ENCODE results near the gene CORIN.
"Not testable (repeated sequence)": the region's sequence is repeated elsewhere in the genome, so short reads cannot be mapped to it uniquely, and the experiment has no call there.

CORIN gene

GRCh38 chr4:47718696-47719095, 119.2 kb downstream of the CORIN start:
- DNase-seq = no peak

DNA sequence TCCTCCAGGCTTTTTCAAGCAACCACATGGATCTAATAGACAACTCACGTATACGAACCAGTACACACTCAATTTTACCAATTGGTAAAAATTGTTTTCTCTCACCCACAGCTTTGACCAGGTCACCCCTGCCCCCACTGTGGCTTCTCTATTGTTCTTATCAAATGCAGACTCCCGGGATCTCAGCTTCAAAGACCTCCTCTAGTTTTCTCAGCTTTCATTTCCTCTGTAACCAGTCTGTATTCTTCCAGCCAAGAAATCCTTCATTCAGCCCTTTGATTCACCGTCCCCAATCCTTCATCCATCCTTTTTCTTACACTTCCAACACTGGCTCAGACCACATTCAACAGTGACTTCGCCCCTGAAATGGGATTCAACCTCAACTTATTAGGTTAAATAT, 120.7 kb downstream of the CORIN start:
- DNase-seq = no peak

- no peak for DNase-seq
These were observed 122.0 kb downstream of the CORIN start for GRCh38 chr4:47715716-47716416.

- no peak for DNase-seq
These were observed 123.6 kb downstream of the CORIN start for GRCh38 chr4:47714269-47714668.

DNA sequence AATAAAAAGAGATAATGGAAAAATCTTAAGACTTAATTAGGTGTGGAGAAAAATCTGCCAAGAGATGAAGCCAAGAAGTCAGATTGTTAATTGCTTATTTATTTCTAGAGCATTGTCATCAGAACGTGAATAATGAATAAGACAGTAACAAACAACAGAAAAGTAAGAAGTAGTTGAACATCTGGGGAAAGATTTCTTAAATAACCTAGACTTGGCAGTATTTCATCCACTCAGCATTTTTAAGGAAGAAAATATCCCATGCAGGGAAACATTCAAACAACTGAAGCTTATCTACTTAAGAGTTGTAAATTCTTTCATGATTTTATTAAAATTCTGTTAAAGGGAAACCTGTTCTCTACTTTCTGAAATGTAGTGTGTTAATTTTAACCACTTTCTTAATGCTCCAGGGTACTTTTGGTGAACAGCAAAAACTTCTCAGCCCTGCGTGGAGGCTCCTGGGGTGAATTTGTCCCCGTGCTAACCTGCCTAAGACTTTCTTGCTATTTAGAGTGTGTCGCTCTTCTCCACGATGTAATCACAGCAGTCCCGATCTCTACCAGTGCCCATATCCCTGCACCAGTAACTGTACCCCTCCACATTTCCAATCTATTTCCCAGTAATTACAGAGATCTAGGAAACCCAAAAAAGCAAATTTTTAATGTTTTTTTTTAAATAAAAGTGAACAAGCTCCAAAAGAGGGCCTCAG, 124.6 kb downstream of the CORIN start:
- no peak for DNase-seq

DNA sequence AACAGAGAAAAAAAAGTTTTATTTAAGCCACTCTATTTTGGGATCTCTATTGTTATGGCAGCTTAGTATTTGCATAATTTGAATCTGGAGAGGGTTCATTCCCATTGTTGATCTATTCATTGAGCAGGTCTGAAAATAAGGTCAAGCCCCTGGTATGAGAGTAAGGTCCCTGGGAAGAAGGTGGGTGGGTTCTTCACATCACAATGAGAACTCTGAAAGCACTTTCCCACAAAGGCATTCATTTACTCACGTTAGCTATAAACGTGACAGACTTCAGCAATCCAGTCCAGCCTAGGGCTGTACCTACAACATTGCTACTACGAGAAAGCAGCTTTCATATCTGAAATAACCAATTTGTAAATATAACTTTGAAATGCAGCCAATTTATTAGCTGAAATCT, 126.2 kb downstream of the CORIN start:
- DNase-seq = no peak

GRCh38 chr4:47711183-47711582, 126.7 kb downstream of the CORIN start:
- DNase-seq = no peak

GRCh38 chr4:47706352-47706751, 131.5 kb downstream of the CORIN start:
- DNase-seq = not testable (repeated sequence)

DNA sequence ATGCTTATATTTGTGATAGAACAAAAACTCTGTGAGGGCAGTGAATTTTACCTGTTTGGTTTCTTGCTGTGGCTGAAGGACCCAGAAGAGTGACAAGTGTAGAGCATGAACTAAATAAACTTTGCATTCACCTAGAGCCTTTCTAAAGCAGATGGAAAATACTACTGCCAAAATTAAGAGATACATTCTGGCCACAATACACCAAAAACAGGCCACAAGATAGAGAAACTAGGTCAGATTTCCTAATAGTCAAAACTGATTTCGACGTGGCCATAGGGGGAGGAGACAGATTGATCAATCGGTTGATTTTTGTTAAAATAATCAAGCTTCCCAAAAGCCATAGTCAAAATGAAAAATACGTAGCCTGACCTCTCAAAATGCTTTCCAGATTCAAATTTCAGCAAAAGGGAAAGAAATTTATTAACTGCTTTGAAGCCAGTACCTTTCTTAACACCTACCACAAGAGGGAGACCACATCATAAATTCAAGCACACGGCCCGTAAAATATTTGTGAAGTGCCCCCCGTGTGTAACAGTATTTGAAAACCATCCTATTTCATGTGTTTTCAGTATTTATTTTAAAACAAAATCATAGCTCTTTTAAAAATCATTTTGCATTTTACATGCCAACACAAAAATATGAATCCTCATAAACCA, 132.4 kb downstream of the CORIN start:
- no peak for DNase-seq

DNA sequence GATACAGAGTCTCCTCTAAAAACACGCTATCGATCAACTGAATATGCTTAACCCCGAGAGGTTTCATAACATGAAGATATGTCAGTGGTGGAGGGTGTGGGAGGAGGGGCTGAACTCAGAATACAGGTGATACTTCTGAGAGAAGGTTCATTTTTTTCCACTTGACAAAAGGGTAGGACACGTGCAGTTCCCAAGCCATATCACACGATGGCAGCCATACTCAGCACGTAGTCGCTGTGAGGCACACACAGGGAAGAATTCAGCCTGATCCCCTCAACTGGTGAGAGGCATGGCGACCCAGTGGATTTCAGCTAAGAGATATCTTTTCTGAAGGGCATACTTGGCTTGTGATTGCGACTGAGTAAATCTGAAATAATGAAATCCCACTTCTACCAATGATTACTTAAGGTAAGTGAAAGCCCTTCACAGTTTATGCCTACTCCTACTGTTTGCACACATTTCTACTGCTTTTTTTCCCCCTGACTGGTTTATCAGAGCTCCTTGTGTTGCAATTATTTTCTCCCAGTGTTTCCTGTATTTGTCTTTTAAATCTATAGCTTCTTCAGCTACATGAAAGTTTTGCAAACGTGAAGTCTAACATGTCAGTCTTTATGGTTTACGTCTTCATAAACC, 133.1 kb downstream of the CORIN start:
- DNase-seq = peak; percentile 28

- DNase-seq = no peak
These were observed 133.9 kb downstream of the CORIN start for GRCh38 chr4:47703956-47704355.

DNA sequence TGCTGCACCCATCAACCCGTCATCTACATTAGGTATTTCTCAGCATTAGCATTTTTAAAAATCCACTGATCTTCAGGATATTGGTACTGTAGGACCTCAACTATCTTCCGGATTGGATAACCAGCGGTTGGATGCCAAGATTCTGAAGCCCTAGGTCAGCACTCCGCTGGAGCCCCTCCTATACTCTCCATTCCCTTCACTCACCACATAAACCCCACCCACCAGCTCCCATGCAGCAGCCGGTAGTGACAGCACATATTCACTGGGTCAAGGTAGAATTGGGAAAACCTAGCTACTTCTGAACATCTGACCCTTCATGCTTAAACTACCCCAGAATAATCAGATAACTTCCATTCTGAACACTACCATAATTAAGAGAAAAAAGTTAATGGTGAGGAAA, 134.9 kb downstream of the CORIN start:
- no peak for DNase-seq

- no peak for DNase-seq
These were observed 136.6 kb downstream of the CORIN start for GRCh38 chr4:47701286-47701685.

DNA sequence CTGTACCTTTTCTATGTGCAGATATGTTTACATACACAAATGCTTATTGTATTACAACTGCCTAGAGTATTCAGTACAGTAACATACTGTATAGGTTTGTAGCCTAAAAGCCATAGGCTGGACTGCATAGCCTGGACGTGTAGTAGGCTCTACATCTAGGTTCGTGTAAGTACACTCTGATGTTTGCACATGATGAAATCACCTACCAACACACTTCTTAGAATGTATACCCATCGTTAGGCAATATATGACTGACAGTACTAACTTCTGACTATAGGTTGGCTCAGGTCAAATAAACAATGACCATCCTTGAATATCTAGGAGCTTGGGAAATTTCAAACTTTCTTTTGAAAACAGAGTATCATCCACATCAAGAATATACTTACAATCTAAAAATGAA, 139.0 kb downstream of the CORIN start:
- DNase-seq = no peak

- no peak for DNase-seq
These were observed 141.0 kb downstream of the CORIN start for GRCh38 chr4:47696823-47697222.

- no peak for DNase-seq
These were observed 142.6 kb downstream of the CORIN start for GRCh38 chr4:47695260-47695659.

DNA sequence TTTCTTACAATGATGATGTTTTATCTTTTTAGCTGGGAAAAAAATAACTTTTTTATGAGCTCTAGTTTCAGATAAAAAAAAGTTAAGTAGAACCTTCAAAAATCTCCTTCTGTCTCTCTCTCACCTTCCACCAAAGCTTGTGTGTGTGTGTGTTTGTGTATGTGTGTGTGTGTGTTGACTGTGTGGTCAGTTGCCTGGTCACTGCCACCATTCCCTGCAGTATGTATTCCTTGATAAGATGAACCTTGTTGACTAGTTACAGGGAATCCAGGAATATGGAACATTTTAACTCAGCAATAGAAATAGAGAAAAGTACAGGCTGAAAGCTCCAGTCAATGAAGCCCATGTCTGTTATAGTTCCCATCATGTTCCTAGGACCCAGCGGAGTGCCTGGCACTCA, 143.5 kb downstream of the CORIN start:
- DNase-seq = no peak

- no peak for DNase-seq
These were observed 145.2 kb downstream of the CORIN start for GRCh38 chr4:47692691-47693090.

- not testable (repeated sequence) for DNase-seq
These were observed 146.0 kb downstream of the CORIN start for GRCh38 chr4:47691757-47692383.

DNA sequence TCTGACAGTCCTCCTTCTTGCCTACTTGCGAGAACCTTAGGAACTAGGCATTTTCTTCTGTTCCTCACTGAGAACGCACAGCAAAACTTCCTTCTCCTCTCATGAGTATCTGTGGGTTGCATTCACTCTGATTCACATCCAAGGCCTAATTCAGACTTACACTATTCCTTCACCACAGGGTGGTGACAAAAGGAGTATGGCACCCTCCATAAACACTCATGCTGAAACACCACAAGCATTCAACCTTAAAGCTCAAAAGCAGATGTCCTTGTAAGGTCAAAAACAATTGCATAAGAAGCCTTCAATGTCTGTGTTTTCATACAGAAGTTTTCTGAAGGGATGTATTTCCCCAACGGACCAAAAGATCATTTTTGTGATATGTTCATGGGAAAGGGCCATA, 147.3 kb downstream of the CORIN start:
- no peak for DNase-seq

DNA sequence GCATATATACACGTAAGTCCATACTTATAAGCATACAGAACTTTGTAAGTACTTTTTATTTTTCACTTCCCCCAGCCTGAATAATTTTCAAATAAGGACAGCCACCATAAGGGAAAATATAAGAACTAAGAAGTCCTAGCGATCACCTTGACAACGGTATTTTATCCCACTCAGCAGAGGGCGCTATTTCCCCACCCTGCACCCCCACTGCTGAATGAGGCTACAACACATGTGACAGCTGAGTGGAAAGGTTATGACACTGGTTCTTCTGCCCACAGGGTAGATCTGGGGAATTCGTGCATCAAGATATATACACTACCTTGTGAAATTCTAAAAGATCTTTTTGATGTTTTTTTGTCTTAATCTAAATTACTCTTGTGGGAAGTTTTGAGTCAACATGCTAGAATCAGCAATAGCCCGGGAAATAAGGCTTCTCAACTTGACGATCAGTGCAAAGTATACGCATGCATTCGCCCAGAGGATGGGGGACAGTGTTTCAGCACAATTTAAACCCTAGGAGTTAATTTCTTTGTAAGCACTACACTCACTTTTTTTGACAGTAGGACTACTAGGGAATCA, 151.5 kb downstream of the CORIN start:
- DNase-seq = peak; percentile 40

GRCh38 chr4:47675806-47676205, 162.1 kb downstream of the CORIN start:
- no peak for DNase-seq

- no peak for DNase-seq
These were observed 163.7 kb downstream of the CORIN start for GRCh38 chr4:47674144-47674543.
